Cardiac ventricle fibroblast (primary cell): Measurements from ENCODE around the gene UFD1. TPM values are rescaled to one million over a fixed set of nuclear protein-coding genes. Genes with fewer than 3 reads are reported as not detected.

Experiments
- total RNA-seq: library from RNA; depleted of rRNA; stranded (reverse); fragments of >200 nt; gene quantifications from 2 replicates; pipeline ENCODE4 v1.2.3, GENCODE V29; 2015

The UFD1 gene, protein sequence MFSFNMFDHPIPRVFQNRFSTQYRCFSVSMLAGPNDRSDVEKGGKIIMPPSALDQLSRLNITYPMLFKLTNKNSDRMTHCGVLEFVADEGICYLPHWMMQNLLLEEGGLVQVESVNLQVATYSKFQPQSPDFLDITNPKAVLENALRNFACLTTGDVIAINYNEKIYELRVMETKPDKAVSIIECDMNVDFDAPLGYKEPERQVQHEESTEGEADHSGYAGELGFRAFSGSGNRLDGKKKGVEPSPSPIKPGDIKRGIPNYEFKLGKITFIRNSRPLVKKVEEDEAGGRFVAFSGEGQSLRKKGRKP
- 28.4 and 36.7 TPM in 2 replicates for total RNA-seq

DNA sequence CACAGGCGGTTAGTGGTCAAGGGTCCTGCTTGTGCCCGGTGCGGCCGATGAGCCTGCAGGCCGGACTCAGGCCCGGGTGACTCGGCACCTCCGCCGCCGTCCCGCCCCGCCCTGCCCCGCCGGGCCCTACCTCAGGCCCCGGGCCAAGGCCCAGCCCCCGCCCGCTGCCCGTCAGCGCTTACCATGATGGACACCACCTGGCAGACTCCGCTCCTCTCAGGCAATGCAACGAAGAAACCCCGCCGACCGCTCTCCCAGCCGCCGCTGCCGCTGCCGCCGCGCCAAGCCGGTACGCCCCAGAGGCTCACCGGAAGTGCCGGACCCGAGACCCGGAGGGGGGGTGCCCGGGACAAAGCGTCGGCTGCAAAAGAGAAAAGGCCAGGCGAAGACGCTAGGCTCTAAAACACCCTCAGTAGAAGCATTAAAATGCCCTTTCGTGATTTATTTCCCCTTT lies at the start of gene UFD1:
Gene UFD1 (minus strand): TSS at position 293 of the 454 bp plus-strand sequence. CDS start 108 bp downstream, at position 185.

DNA sequence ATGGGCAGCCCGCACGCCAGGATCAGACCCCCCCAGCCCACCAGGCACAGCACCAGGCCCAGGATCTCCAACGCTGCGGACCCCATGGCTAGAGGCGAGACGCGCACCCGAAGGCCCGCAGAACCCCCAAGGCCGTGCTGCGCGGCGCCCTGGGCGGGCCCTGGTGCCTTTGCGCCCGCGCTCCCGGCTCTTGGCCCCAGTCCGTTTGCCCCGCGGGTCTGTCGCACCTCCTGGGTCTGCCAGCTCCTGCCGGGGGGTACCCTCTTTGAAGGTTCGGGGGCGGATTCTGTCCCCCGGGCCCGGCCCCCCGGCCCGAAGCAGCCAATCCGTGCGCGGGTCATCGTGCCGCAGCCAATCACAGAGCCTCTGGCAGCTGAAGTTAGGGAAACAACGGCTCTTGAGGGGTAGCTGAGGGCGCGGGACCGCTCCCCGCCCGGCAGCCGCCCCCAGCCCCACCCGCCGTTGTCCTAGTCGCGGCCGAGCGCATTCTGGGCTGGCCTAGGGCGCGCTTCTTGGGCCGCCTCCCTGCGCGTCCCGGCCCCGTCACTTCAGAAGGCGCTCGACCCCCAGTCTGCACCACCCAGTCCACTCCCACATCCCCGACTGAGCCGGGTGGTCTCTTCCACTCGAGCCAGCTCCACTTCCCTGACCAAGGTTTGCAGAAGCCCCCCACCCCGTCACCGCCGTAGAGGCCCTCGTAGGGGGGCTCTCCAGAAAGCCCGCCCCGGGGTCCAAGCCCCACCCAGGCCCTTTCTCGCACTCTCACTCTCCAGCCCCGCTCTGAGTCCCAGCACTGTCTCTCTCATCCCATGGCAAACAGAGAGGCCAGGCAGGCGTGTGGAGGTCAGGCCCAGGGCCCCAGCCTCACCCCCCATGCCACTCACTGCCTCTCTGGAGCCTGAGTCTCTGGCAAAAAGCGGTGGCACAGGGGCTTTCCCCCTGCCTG lies 45.5 kb upstream of the UFD1 start, which contains the start of gene CLDN5:
Gene CLDN5 (minus strand): TSS at position 241 of the 946 bp plus-strand sequence. CDS start 155 bp downstream, at position 86.

DNA sequence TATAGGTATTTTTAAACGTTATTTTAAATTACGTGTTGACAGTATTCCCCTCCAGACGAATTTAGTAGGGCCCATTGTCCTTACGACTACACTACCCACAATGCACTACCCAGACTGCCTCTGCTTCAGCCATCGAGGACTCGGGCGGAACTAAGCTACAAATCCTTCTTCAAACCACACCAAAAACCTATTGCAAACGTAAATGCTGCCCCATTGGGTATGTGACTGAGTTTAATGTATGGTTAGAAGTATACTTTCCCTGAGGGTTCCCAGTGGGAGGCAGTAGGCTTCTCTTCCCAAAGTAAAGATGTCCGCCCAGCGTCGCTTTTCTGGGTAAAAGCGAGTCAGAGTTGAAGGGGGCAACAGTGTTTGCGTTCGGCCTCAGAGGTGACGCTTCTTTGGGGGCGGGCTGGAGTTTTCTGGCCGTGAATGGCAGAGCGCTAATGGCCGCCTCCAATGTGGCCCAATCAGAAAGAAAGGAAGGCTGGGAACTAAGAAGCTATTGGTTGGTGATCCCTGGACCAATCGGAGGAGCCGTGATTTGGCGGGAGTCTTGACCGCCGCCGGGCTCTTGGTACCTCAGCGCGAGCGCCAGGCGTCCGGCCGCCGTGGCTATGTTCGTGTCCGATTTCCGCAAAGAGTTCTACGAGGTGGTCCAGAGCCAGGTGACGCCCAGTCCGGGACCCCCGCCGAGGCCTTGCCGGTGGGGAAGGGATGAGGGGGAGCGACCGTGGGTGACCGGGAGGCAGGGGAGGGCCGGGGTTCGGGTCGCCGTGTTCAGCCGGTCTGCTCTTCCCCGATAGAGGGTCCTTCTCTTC lies 571 bp upstream of the UFD1 start, which contains the start of gene CDC45:
Gene CDC45 (plus strand): TSS at position 566 of the 818 bp plus-strand sequence. CDS start 49 bp downstream, at position 615.

DNA sequence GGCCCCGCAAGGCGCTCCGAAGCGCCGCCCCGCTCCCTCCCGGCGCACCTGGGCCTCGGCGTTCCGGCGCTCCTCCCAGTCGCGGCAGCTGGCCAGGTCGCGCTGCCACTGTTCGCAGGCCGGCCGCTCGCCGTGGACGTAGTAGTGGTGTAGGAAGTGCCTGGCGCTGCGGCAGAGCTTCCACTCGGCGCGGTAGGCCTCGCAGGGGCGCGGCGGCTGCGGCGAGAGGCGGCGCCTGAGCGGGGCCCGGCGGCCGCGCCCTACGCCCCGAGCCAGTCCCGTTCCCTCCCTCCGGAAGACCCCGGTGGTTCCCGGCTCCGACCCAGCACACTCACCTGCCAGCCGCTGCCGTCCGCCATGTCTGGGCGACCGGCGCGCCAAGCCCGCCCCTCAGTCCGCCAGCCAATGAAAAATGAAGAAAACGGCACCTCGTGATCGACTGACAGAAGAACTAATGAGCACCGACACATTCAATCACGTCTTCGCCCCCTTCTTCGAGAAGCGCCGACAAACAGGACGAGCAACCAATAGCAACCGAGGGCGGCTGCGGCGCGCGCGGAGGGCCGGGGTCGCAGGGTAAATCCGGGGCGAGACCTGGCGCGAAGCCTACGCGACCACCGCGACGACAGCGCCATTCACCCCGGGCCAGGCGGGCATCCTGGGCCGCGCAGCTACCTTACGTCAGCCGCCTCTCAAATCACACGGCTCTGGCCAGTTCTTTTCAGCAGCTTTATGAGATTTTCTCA lies 31.5 kb downstream of the UFD1 start, which contains the start of gene C22orf39:
Gene C22orf39 (minus strand): TSS at position 382 of the 746 bp plus-strand sequence. CDS start 23 bp downstream, at position 359.

DNA sequence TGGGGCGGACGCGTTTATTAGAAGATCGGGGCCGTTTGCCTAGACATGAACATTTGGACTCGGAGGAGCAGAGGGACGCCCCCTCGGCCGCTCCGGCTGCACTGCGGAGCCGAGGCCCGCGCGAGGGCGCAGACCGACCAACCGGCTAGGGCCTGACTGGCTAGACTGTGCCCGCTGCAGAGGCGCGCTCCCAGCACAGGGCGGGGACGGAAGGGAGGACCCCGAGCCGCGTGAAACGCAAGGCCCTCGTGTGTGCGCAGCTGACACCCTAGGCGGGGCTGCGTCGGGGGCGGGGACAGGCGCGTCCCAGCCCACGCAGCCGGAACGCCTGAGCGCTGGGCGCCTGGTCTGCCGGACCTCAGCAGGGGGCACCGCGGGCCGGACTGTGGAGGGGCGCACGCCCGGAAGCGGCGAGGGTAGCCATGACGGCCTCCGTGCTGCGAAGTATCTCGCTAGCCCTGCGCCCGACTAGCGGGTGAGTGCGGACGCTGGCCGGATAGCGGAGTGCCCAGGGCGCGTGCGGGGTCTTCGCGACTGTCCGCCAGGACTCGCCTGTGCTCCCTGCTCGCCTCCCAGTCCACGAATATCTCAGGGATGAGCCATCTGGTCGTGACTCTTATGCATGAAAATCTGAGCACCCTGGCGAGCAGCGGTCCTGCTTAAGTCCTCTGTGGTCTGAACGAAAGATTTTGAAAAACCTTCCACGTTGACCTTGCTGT lies 46.7 kb downstream of the UFD1 start, which contains the start of gene MRPL40:
Gene MRPL40 (plus strand): TSS at position 413 of the 719 bp plus-strand sequence. CDS start 10 bp downstream, at position 423.

DNA sequence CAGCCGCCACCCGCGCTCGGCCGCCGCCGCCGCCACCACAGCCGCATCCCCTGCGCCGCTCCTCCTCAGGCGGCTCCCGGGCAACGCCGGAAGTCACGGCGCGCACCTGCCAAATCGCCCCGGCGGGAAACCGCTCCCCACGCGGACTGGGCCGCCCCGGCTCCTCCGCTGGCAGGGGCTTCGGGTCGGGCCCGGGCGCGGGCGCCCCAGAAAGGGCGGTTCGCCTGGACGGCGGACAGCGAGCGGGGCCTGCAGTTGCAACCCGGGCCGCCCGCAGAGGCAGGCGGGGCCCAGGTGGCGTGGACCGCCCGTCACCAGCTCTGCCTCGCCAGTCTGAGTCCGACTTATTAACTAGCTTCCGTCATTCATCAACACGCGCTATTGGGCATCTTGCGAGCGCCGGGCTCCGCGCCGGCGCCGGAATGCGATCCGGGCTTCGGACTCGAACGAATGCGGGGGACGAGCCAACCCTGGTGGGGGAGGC lies 47.3 kb downstream of the UFD1 start, which contains the start of gene HIRA:
Gene HIRA (minus strand): TSS at position 85 of the 484 bp plus-strand sequence. CDS start 257 bp downstream, outside the sequence.

Other genes starting within 250 kb of the UFD1 start
- 2.9 and 3.4 TPM in 2 replicates for gene CLTCL1, start 187.5 kb downstream of the UFD1 start, total RNA-seq
- gene HIRA, start 47.5 kb downstream of the UFD1 start, total RNA-seq, result 16.7 and 18.1 TPM in 2 replicates
- 38.3 and 52.8 TPM in 2 replicates for gene MRPL40, start 46.6 kb downstream of the UFD1 start, total RNA-seq
- 22.1 and 28.0 TPM in 2 replicates for gene C22orf39, start 31.5 kb downstream of the UFD1 start, total RNA-seq
- gene CDC45, start 727 bp upstream of the UFD1 start, total RNA-seq, result 0.69 and 4.5 TPM in 2 replicates
- 43.7 and 50.2 TPM in 2 replicates for gene CLDN5, start 45.2 kb upstream of the UFD1 start, total RNA-seq
- gene SEPTIN5, start 235.3 kb upstream of the UFD1 start, total RNA-seq, result 15.9 and 17.6 TPM in 2 replicates
- gene GP1BB, start 244.3 kb upstream of the UFD1 start, total RNA-seq, result 2.5 and 4.2 TPM in 2 replicates